GM12892 (cell line): ENCODE measurements around the gene JMY.

Experiments
- POLR2A ChIP-seq: IDR thresholded peaks from 2 replicates; pipeline ENCODE4 v1.6.1; 2011; ENCODE audit warnings: low read depth, low read length, control low read depth
- POLR2AphosphoS5 ChIP-seq: IDR thresholded peaks from 2 replicates; pipeline ENCODE4 v1.6.1; 2011; ENCODE audit warnings: low read depth, low read length, control low read depth
- TAF1 ChIP-seq: IDR thresholded peaks from 2 replicates; pipeline ENCODE4 v1.6.1; 2011; ENCODE audit warnings: low read depth, mild to moderate bottlenecking, control low read depth, low read length, borderline replicate concordance

- no peak for TF ChIP-seq TAF1
- no peak for TF ChIP-seq POLR2A
- TF ChIP-seq POLR2AphosphoS5: no peak
Measured at GRCh38 chr5:79285285-79285684, 49.4 kb downstream of the JMY start.
